HG03108 (cell line): ENCODE results near the gene CDKN2C.
A peak's percentile ranks its signal among the peaks of the same experiment; 100 is the strongest.

Experiments used
- ATAC-seq: cut with Tn5 transposase; IDR thresholded peaks from one replicate; pipeline ENCODE4 v1.9.1; 2021; ENCODE audit warnings: moderate library complexity; ENCODE audit not compliant: unreplicated experiment

Gene CDKN2C

DNA sequence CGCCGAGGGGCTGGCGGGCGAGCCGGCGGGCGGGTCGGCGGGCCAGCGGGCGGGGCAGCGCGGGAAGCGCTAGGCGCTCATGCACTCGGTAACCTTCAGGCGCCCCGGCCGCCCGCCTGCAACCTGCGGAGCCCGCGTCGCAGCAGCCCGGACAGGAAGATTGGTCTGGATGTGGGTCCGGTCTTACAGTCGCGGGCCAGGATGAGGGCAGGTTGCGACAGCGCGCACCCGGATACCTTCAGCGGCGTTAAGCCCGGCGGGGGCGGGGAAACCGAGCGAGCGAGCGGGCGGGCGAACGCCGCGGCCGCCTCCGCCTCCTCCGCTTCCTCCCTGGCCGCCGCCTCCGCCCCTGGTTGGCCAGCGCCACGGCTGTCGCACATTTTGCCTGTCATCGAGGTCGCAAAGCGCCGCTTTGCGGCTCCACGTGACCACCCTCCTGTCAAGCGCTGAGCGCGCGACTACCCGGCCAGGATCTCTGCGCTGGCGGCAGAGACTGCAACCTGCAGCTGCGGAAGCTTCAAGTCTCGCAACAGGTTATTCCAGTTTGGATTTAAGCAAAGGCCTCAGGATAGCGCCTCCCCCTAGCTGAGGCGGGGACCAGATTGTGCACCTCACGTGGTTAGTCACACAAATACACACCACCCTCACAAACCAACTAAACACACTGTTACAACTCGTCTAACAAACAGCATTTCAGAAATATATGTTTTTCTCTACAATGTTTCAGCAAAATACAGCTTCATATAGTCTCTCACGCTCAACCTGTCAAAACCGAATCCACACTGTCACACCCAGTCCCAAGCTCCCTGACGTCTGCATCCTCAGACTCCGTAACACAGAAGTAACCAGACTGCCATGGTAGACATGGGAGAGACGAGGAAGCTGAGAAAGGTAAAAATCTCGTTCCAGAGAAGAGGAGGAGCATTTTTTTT lies 9.9 kb upstream of the CDKN2C start, which contains the start of gene FAF1:
Gene FAF1, minus strand, starts transcription at position 355 of the 932 bp plus-strand sequence. CDS start 456 bp downstream, outside the sequence.
- ATAC-seq, result peak; percentile 87

DNA sequence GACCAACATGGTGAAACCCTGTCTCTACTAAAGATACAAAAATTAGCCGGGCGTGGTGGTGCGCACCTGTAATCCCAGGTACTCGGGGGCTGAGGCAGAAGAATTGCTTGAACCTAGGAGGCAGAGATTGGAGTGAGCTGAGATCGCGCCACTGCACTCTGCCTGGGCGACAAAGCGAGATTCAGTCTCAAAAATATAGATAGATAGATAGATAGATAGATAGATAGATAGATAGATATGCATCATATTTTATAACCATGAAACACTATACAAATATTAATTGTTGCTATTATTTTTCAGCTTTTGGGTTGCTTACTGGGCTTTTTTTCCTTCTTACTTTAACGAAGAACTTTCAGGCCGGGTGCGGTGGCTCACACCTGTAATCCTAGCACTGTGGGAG lies 5.2 kb upstream of the CDKN2C start:
- ATAC-seq, result no peak

DNA sequence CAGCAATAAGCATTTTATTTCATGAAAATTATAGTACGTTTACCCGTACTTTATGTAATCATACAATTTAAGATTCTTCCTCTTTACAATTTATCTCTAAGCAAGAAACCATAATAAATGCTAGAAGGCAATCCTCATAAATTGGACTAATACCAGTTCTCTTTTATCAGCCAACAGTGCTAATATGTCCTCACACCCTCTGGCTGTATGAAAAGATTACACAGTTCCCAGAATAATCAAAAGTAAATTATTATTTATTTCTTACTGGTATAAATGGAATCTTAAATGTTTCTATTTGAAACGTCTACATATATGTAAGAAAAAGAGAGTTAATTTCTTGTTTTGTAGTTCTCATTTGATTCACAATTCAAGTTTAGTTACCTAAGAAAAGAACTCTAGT lies 3.1 kb upstream of the CDKN2C start:
- no peak for ATAC-seq

DNA sequence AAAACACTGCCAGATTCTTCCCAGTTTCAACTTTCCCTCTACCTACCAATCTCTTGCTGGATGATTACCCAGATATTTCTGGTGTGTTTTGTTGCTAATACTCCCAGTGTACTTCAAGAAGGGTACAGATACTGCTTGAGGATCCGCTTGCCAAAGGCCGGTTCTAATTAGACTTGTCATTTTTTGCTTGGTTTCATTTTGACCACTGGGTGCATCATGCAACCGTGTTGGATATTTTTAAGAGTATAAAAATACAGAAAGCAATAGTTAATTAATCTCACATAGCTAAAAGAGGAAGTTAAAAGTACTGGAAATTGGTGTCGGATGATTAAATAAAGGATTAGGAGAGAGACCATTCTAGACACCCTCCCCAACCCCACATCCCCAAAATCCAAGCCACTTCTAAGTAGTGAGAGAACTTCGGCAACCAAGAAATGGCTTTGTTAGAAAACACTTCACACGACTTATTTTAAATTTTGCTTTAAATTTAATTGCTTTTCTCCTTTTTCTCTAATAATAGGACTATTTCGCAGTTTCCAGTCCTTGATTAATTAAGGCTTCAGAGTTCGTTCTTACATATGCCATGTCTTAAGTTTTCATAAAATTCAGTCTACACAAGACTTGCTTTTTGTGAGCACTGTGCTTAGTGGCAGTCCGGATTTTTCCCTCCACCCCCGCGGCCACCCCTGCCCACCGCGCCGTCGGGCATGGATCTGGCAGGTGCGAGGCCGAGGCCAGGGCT lies 2.5 kb upstream of the CDKN2C start:
- no peak for ATAC-seq

DNA sequence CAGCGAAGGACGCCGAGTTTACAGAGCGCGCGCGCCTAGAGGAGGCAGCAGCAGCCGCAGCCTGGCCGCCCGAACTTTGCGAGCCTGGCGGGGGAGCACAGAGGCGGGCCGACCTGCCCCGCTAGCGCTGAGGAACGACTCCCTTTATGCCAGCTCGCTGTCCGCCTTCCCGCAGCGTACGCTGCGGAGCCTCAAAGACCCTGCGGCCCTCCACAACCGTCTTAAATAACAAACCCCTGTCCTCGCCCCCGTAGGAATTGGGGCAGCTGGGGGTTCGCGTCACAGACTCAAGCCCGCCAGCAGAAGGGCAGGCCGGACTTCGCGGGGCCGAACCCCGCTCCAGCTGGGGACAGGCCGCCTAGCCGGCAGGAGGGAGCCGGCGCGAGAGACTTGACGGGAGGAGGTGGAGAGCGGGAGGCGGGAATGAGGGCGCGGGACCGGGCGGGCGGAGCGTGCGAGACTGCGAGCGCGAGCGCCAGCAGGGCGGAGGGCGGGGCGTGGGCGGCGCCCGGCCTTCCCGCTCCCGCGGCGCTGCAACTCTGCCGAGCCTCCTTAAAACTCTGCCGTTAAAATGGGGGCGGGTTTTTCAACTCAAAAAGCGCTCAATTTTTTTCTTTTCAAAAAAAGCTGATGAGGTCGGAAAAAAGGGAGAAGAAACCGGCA lies 1.8 kb upstream of the CDKN2C start:
- peak; percentile 53 for ATAC-seq

DNA sequence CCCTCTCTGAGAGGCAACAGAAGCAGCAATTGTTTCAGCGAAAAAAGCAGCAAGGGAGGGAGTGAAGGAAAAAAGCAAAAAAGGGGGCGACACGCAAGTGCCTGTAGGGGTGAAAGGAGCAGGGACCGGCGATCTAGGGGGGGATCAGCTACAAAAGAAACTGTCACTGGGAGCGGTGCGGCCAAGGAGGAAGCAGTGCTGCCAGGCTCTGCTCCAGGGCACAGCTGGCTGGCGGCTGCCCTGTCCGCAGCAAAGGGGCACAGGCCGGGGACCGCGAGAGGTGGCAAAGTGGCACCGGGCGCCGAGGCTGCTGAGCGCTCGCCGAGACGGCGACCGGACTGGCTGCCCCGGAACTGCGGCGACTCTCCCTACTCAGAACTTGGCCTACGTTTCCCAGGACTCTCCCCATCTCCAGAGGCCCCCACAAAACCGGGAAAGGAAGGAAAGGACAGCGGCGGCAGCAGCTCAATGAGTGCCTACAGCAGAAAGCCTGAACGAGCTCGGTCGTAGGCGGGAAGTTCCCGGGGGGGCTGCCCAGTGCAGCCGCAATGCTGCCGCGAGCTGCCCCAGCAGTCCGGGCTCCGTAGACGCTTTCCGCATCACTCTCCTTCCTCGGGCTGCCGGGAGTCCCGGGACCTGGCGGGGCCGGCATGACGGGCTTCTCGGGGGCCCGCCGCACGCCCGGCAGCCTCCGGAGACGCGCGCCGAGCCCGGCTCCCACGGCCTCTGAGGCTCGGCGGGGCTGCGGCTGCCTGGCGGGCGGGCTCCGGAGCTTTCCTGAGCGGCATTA lies 1.0 kb upstream of the CDKN2C start:
- peak; percentile 13 for ATAC-seq

DNA sequence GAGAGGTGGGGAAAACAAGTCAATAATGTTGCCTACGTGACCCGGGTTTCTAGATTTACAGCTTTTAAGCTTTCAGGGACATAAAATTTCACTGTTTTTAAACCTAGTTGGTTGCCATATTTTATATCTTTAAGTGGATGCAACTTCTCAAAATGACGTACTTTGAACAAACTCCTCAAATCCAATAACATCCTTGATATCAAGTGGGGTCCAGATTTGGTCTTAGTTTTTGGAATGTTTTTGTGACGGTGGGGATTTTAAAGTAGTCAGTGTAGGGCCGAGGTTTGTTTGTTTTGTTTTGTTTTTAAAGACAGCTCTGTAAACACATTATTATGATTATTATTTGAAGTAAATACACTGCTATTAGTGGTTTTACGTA lies 453 bp downstream of the CDKN2C start:
- ATAC-seq, result no peak

DNA sequence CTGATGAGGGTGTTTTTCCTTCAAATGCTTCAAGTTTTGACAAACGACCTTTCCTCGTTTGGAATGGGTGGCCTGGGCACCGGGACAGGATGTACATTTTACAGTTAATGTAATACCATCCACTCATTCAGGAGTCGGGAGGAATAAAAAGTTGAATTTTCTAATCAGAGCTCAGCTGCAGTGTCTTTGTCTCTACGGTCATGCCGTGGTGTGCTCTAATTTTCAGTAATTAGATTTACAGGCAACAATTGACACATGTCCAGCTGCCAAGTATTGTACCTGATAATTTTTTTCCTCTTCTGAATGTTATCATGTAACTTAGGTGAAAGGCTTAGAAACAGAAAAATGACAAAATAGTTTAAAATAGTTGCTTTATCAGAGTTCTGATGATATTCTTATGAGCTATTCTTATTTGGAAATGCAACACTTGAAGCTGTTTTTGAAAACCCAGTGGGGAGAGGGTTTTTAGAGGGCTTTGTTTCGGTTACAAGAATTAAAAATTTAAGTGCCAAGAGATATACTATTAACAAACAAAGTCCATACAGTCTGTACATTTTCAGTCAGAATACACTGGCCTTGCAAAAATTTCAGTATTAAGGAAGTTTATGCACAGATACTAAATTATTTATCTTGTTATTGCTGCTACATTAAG lies 1.0 kb downstream of the CDKN2C start:
- ATAC-seq, result no peak

DNA sequence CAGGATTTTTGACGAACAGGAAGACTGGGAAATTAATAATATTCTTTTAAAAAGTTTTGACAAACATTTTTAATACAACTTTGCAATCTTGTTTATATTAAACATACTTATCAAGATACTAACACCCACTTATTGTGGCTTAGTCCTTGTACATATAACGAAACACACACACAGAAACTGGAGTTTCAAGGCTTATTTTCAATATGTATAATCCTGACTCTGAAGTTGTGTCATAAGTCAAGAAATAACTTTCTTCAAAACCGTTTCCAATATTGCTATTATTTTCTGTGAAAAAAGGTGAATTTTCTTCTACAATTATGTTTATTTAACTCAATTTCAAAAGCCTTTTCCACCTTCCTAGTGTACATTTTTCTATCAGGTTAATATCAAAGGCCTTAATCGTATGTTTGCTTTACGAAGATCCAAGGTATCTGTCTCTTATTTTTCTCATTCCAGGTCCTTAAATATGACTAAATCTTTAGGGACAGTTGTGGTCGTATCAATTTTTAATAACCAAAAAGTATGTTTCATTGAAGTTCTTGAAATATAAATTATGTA lies 1.8 kb downstream of the CDKN2C start:
- no peak for ATAC-seq

DNA sequence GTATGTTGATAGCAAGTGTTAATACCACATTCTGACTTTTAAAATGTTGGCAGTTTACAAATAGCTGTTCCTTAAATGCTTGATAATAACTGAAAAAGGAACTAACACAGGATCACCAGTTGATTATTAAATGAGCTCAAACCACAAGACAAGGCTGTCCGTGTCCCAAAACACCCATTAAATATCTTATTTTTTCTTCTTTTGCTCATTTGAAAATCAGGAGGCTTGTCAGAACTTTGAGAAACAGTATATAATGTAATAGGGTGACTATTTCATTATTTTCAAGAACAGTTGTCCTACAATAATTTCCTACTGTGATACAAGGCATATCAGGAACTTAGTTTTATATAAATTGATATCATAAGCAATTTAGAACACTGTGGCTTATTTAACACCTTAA lies 2.7 kb downstream of the CDKN2C start:
- ATAC-seq, result no peak

DNA sequence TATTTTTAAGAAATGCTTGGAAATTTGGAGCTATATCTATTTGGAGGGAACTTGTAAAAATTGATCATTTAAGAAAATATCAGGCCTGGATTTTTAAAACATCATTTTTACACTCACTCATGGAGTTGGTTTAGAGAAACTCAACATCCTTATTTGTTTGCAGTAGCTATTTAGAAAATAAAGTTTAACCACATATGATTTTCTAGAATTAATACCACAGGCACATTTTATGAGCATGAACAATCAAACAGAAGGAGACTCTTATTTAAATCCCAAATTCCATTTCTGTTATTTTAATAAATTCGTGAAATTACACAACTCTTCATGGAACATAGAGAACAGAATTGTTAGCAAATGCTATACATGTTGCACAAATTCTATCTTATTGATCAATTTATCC lies 3.2 kb downstream of the CDKN2C start:
- ATAC-seq, result no peak

DNA sequence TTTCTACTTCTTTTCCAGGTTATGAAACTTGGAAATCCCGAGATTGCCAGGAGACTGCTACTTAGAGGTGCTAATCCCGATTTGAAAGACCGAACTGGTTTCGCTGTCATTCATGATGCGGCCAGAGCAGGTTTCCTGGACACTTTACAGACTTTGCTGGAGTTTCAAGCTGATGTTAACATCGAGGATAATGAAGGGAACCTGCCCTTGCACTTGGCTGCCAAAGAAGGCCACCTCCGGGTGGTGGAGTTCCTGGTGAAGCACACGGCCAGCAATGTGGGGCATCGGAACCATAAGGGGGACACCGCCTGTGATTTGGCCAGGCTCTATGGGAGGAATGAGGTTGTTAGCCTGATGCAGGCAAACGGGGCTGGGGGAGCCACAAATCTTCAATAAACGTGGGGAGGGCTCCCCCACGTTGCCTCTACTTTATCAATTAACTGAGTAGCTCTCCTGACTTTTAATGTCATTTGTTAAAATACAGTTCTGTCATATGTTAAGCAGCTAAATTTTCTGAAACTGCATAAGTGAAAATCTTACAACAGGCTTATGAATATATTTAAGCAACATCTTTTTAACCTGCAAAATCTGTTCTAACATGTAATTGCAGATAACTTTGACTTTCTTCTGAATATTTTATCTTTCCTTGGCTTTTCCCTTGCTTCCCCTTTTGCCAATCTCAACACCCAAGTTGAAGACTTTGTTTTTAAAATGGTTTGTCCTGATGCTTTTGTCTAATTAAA lies 4.0 kb downstream of the CDKN2C start:
- ATAC-seq, result no peak

DNA sequence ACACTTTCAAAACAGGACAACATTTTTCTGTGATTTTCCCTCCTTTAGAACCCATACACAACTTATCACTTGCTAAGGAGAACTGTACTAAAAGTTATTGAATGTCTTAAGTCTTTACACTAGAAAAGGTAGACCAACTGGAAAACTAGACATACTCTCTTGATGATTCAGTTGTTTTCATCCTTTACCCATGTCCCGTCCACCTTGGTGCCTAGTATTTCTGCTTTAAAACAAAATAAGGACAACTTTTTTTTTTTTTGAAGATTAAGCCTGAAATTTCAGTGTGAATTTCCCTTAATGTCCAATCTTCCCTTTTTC lies 4.5 kb downstream of the CDKN2C start:
- ATAC-seq, result no peak

DNA sequence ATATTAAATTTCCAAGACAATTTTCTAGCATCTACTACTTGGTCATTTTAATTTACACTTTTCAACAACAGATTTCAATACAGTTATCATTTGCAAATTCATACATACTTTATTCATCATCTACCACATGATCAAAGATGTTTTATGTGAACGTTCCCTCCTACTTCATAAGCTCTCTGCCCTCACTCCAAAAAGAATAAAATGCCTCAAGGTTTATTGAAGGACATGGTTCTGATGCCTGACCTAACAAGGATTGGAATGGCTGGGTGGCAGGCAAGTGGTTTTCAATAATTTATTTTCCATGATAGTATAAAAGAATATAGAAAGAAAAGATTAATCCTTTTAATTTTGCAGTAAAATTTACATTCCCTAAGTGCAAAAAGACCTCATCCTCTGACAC lies 5.4 kb downstream of the CDKN2C start:
- ATAC-seq, result no peak

DNA sequence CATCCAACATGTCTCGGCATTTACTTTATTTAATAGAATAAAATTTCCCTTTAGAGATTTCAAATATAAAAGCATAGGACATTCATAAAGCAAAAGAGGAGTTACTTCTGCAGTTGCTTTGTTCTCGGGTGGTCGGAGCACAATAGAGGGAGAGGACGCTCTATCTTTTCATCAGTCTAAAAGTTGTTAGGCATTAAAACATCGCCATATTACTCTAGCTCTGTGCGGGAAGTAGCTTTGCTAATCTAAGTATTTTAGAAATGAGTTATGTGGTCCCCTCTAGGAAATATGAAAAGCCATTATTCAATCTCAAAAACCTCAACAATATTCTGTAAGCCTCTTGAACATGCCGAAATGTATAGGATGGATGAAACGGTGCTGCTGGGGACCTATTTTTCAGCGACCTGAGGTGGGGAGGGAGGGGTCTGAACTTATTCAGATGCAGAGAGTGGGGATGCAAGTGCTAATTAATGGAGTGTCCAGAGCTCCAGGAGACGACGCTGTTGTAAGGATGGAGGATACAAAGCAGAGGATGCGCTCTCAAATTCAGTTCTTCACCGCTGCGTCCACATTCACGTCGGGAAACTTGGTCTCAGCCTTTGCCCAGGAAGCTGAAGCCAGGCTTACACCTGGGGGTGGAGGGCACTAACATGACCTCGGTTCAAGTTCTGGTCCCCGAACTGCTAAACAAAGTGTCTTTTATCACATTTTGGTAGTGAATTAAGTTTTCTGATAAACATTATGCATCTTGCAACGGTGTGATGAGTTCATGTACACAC lies 6.3 kb downstream of the CDKN2C start:
- no peak for ATAC-seq

DNA sequence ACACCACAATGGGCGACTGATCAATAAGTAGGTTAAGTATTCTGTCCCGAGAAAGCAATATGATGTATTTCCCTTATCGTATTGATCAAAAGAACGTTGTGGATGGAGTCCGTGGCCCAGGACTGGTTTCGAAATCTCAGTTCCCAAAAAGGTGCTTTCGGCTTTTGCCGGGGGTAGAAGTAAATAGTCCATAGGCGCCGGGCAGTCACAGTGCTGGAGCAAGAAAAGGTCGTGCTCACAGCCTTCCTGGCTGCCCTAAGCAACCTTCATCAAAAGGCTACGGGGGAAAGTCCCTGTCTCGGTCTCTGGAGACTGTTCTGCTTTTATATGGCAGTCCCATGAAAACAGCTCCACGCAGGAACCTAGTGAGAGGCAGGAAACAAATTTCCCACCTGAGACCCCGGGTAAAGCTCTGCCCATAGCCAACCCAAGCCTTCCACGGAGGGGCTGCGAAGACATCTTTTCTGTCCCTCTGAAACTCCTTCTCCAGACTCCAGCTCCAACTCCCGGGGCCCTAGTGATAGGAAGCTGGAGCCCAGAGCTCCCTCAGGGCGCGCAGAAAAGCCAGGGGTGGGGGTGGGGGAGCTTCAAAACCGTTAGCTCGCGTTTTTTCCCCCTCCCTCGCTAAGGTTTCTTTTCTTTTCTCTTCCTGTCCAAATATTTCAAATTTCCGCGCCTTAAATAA lies 7.0 kb downstream of the CDKN2C start:
- ATAC-seq, result peak; percentile 55

DNA sequence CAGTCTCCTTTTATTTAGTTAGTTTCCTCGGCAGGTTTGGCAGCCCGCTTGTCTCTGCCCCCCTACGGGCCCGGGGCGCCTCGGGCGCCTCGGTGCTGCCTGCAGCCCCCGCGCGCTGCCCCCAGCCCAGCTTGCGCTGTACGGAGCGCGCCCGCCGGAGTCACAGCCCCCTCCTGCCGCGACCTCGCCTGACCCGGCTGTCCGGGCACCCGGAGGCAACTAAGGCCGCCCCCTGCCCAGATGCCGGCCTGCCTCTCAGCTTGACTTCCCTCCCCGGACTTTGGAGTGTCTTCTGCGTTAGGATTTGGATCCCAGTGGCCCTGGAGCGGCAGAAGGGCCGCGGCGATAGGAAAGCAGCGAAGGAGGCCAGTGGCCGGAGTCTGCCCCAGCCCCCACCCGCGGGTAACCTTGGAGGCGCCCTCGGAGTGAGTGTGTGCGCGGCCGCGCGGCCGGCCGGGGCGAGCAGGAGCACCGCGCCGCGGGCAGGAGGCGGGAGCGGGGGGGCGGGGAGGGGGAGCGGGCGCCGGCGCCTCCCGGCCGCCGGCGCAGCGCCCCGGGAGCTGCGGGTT lies 7.6 kb downstream of the CDKN2C start:
- ATAC-seq, result peak; percentile 45
